ENCODE measurements around the gene OPHN1.

DNA sequence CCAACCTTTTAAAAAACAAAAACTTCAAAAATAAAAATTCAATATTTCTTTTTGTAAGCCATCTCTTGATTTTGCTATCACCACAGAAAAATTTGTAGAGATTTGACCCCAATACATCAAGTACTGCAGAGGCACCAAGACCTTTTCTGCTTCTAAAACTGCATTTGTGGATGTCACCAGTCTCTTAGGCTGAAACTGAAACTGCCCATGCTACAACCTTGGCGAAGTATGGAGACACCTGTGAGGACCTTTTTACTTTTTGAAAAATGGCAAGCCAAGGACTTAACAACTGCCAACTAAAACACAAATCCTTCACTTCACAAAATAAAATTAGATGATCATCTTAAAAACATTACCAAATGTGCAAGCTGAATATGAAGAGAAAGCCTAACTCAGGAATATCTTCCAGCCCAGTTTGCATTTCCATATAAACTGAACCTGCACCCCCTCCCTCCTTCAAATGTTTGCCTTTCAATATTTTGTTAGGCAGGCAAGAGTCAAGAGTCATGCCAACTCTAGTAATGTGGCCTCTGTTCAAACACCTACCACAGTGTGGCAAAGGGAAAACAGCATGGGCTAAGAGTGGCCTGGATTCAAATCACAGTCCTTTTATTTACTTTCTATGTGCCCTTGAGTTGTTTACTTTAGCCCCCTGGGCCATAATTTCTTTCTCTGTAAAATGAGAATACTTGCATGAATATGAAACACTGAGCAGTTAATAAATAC lies 389.4 kb downstream of the OPHN1 start:
- TF ChIP-seq, protein P1, sequence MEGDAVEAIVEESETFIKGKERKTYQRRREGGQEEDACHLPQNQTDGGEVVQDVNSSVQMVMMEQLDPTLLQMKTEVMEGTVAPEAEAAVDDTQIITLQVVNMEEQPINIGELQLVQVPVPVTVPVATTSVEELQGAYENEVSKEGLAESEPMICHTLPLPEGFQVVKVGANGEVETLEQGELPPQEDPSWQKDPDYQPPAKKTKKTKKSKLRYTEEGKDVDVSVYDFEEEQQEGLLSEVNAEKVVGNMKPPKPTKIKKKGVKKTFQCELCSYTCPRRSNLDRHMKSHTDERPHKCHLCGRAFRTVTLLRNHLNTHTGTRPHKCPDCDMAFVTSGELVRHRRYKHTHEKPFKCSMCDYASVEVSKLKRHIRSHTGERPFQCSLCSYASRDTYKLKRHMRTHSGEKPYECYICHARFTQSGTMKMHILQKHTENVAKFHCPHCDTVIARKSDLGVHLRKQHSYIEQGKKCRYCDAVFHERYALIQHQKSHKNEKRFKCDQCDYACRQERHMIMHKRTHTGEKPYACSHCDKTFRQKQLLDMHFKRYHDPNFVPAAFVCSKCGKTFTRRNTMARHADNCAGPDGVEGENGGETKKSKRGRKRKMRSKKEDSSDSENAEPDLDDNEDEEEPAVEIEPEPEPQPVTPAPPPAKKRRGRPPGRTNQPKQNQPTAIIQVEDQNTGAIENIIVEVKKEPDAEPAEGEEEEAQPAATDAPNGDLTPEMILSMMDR (IDR thresholded peaks at IDR 0.05) = no peak
- TF ChIP-seq POLR2A (IDR thresholded peaks at IDR 0.05) (no peak), POLR2AphosphoS5 (IDR thresholded peaks at IDR 0.05) (no peak)
